Measurements from ENCODE around the gene PIM2.

Gene PIM2

DNA sequence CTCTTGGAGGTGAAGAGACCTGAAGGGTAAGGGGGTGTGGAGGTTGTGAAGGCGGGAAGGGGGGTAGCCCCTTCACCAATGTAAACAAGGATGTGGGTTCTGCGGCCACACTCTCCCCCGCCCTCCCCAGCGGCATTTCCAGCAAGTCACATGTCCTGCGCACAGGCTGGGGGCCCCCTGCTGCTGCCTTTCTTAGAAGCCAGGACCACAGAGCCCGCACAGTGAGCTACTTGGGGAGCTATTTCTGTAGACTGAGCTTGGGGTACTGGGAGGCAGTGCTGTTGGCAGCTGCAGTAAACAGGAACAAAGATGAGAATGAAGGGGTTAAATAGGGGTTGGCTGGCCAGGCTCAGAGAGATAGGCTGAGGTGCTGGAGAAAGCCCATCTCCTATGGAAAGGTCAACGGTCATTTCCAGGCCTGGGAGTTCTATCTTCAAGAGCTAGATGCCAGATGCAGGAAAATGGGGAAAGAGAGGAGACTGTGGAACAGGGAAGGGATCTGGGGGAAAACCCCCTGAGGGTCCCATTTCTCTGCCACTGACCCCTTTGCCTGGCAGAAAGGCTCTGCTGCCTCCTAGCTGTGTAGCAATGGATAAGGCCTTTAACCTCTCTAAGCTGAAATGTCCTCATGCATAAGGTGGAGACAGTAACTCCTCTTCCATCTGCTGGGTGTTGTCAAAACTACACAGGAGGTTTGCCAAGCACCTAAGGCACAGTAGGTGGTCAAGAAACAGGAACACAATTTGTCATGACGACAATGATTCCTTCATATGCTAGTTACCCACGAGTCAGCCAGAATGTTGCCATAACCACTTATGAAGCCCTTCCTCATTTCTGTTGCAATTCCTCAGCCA lies 18.5 kb upstream of the PIM2 start:
- CTCF ChIA-PET = interaction anchor here (1.2 kb wide), 1 partner anchor 9 kb away, joined by 3 read pairs; no protein-coding TSS in a partner anchor

DNA sequence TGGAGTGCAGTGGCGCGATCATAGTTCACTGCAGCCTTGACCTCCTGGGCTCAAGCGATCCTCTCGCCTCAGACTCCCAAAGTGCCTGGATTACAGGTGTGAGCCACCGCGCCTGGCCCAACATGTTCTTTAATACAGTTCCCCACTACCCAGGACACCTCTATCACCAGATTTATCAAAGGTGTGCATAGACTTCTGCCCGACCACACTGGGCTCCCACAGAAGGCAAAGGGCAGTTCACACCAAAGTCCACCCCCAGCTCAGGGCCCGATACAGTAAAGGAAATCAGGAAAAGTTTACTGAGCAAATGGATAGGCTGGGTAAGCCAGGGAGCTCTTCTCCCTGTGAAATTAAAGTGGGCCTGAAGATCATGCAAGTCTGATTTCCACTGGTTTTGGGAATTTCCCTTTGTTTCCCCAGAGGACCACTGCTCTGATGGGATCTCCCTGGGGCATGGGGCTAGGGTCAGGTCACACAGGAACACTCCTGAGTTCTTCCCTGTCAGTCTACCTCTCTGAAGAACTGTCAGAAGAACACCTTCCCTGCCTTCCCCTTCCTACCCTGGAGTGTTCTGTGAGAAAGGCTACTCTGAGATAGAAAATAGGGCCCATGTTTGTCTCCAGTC lies 17.7 kb upstream of the PIM2 start:
- ChIA-PET POLR2A (no interaction called here), CTCF (interaction anchor here (1.2 kb wide), 1 partner anchor 10 kb away, joined by 3 read pairs; no protein-coding TSS in a partner anchor)
- DNase-seq (ENCODE audit: extremely low spot score) = no peak
- TF ChIP-seq, protein P1, sequence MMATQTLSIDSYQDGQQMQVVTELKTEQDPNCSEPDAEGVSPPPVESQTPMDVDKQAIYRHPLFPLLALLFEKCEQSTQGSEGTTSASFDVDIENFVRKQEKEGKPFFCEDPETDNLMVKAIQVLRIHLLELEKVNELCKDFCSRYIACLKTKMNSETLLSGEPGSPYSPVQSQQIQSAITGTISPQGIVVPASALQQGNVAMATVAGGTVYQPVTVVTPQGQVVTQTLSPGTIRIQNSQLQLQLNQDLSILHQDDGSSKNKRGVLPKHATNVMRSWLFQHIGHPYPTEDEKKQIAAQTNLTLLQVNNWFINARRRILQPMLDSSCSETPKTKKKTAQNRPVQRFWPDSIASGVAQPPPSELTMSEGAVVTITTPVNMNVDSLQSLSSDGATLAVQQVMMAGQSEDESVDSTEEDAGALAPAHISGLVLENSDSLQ (IDR thresholded peaks at IDR 0.05) = no peak
- TF ChIP-seq LEF1 (IDR thresholded peaks at IDR 0.05; ENCODE audit: borderline replicate concordance) = no peak
- no peak for TF ChIP-seq ELF4 (IDR thresholded peaks at IDR 0.05)
- TF ChIP-seq ZNF384 (IDR thresholded peaks at IDR 0.05) = no peak
- TF ChIP-seq TARDBP (IDR thresholded peaks at IDR 0.05) = no peak
- TF ChIP-seq HDGF (IDR thresholded peaks at IDR 0.05; ENCODE audit: borderline replicate concordance) = no peak
- TF ChIP-seq ARNT (IDR thresholded peaks at IDR 0.05) = no peak
- no peak for TF ChIP-seq L3MBTL2 (conservative IDR thresholded peaks at IDR 0.05)
- no peak for TF ChIP-seq SP1 (IDR thresholded peaks at IDR 0.05)
- no peak for TF ChIP-seq CTBP1 (IDR thresholded peaks at IDR 0.05; ENCODE audit: borderline replicate concordance)
- no peak for TF ChIP-seq BHLHE40 (IDR thresholded peaks at IDR 0.05; ENCODE audit: borderline replicate concordance)
- no peak for TF ChIP-seq FOXK2 (IDR thresholded peaks at IDR 0.05)
- TF ChIP-seq SUZ12 (IDR thresholded peaks at IDR 0.05) = no peak
- TF ChIP-seq FOXM1 (IDR thresholded peaks at IDR 0.05; ENCODE audit: borderline replicate concordance) = no peak
- no peak for TF ChIP-seq NFRKB (IDR thresholded peaks at IDR 0.05)
- TF ChIP-seq FOXA1 (IDR thresholded peaks at IDR 0.05) = no peak

More for the DNA sequence above, 18.5 kb upstream of the PIM2 start:
- no peak for DNase-seq (ENCODE audit: extremely low spot score)
- TF ChIP-seq FOXK2 (IDR thresholded peaks at IDR 0.05) (no peak), LEF1 (IDR thresholded peaks at IDR 0.05; ENCODE audit: borderline replicate concordance) (no peak), FOXA1 (IDR thresholded peaks at IDR 0.05) (no peak), ZNF384 (IDR thresholded peaks at IDR 0.05) (no peak), SUZ12 (IDR thresholded peaks at IDR 0.05) (no peak), FOXM1 (IDR thresholded peaks at IDR 0.05; ENCODE audit: borderline replicate concordance) (no peak), L3MBTL2 (conservative IDR thresholded peaks at IDR 0.05) (no peak), ELF4 (IDR thresholded peaks at IDR 0.05) (no peak), BHLHE40 (IDR thresholded peaks at IDR 0.05; ENCODE audit: borderline replicate concordance) (no peak), ARNT (IDR thresholded peaks at IDR 0.05) (no peak), SP1 (IDR thresholded peaks at IDR 0.05) (no peak), TARDBP (IDR thresholded peaks at IDR 0.05) (no peak), CTBP1 (IDR thresholded peaks at IDR 0.05; ENCODE audit: borderline replicate concordance) (no peak), NFRKB (IDR thresholded peaks at IDR 0.05) (no peak), HDGF (IDR thresholded peaks at IDR 0.05; ENCODE audit: borderline replicate concordance) (no peak)
- TF ChIP-seq, protein P1 (IDR thresholded peaks at IDR 0.05) = no peak
- POLR2A ChIA-PET = no interaction called here

DNA sequence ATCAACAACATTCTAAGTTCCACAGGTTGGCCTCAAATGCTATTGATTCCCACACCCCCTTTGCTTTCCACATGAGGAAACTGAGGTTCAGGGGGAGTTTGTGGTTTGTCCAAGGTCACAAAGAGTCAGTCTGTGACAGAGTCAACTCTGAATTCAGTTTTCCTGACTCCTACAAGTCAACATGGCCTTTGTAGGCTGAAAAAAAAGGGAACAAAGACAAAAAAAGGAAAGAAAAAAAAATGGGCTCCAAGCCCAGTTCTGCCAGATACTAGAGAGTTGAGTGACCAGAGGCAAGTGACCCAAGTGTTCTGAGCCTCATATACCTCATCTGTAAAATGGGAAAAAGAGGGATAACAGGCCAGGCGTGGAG lies 16.5 kb upstream of the PIM2 start:
- TF ChIP-seq LEF1 (IDR thresholded peaks at IDR 0.05; ENCODE audit: borderline replicate concordance) (no peak), BHLHE40 (IDR thresholded peaks at IDR 0.05; ENCODE audit: borderline replicate concordance) (no peak)
- ChIA-PET POLR2A (no interaction called here), CTCF (no interaction called here)
- DNase-seq (ENCODE audit: extremely low spot score) = no peak

DNA sequence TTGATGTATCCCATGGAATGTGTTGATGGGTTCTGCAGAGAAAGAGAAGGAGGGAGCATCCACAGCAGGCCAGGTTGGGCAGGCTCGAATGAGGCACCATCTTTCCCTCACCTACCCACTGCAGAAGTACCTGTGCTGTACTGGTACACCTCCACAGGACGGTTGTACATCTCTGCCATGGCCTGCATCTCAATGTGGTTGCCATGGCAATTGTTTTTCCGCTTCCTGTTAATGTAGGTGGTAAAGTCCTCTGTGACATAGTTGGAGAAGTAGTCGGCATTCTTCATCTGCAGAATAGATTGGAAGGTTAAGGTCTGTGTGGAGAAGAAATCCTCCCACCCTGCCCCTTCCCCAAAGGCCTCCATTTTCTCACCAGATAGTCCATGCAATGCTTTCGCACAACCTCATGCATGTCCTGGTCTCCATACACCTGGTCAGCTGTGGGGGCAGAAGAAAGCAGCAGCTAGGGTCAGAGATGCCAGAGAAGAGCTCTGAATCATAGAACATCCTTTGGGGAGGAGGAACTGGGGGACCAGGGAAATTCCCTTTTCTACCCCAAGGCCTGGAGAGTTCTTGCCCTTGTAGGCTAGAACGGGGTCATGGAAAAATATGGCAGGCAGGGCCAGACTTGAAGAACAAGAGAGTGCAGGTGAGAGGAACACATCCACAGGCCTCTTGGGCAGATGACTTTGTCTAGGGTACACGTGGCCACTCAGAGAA lies 15.9 kb upstream of the PIM2 start:
- no peak for TF ChIP-seq ARNT (IDR thresholded peaks at IDR 0.05)
- no peak for TF ChIP-seq ZNF384 (IDR thresholded peaks at IDR 0.05)
- TF ChIP-seq FOXM1 (IDR thresholded peaks at IDR 0.05; ENCODE audit: borderline replicate concordance) = no peak
- TF ChIP-seq FOXK2 (IDR thresholded peaks at IDR 0.05) = no peak
- TF ChIP-seq FOXA1 (IDR thresholded peaks at IDR 0.05) = no peak
- no peak for TF ChIP-seq BHLHE40 (IDR thresholded peaks at IDR 0.05; ENCODE audit: borderline replicate concordance)
- no peak for TF ChIP-seq ELF4 (IDR thresholded peaks at IDR 0.05)
- TF ChIP-seq SUZ12 (IDR thresholded peaks at IDR 0.05) = no peak
- TF ChIP-seq HDGF (IDR thresholded peaks at IDR 0.05; ENCODE audit: borderline replicate concordance) = no peak
- no peak for TF ChIP-seq L3MBTL2 (conservative IDR thresholded peaks at IDR 0.05)
- no peak for TF ChIP-seq LEF1 (IDR thresholded peaks at IDR 0.05; ENCODE audit: borderline replicate concordance)
- TF ChIP-seq NFRKB (IDR thresholded peaks at IDR 0.05) = no peak
- no peak for TF ChIP-seq TARDBP (IDR thresholded peaks at IDR 0.05)
- no peak for TF ChIP-seq CTBP1 (IDR thresholded peaks at IDR 0.05; ENCODE audit: borderline replicate concordance)
- ChIA-PET POLR2A (no interaction called here), CTCF (no interaction called here)
- DNase-seq (ENCODE audit: extremely low spot score) = no peak

DNA sequence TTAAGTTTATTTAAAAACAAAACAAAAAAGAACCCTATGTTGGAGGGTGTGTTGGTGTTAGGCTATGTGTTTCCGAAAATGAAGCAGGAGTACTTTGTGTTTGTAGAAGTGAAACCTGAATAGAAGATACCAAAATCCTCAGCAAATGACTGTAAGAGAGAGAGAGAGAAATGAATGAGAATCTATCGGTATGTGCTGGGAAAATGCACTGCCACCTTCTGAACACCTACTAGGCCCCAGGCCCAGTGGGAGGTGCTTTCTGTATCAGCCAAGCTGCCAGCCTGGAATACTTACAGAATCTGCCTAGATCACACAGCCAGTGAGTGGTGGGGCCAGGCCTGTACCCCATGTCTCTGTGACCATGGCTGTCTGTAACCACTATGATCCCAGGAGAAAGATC lies 14.9 kb upstream of the PIM2 start:
- CTCF ChIA-PET = interaction anchor here (0.6 kb wide), 1 partner anchor 1612 kb away, joined by 4 read pairs; no protein-coding TSS in a partner anchor
- no peak for DNase-seq (ENCODE audit: extremely low spot score)
- TF ChIP-seq NFRKB (IDR thresholded peaks at IDR 0.05) = no peak
- no peak for TF ChIP-seq ZNF384 (IDR thresholded peaks at IDR 0.05)
- TF ChIP-seq CTBP1 (IDR thresholded peaks at IDR 0.05; ENCODE audit: borderline replicate concordance) = no peak
- no peak for TF ChIP-seq ARNT (IDR thresholded peaks at IDR 0.05)
- no peak for TF ChIP-seq FOXA1 (IDR thresholded peaks at IDR 0.05)
- TF ChIP-seq ELF4 (IDR thresholded peaks at IDR 0.05) = no peak
- TF ChIP-seq TARDBP (IDR thresholded peaks at IDR 0.05) = no peak
- POLR2A ChIA-PET = no interaction called here
